ENCODE results near the gene SH2D3C.
A peak's percentile ranks its signal among the peaks of the same experiment; 100 is the strongest.

SH2D3C gene

DNA sequence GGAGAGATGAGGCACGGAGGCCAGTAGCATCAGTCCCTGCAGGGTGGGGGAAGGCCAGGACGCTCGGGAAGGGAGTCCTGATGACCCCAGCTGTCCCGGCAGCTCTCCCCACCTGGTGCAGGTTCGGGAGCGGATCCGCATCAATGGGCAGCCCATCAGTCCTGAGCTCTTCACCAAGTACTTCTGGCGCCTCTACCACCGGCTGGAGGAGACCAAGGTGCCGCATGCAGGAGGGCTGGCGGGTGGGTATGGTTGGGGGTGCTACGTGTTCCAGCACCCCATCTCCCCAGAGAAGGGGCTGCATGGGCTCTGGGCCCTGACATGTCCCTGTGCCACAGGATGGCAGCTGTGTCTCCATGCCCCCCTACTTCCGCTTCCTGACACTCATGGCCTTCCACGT lies 28.4 kb upstream of the SH2D3C start:
- ATAC-seq: no peak

GRCh38 chr9:127805620-127806019 lies 27.2 kb upstream of the SH2D3C start:
- TF ChIP-seq ZFP30 (CRISPR knock-in tag; IDR thresholded peaks at IDR 0.05) (no peak), TOX (CRISPR knock-in tag; IDR thresholded peaks at IDR 0.05; ENCODE audit: borderline replicate concordance) (no peak), ZC3H10 (CRISPR knock-in tag; IDR thresholded peaks at IDR 0.05) (no peak), ISL1 (CRISPR knock-in tag; IDR thresholded peaks at IDR 0.05) (no peak)
- no peak for ATAC-seq

More for the DNA sequence above, 28.4 kb upstream of the SH2D3C start:
- TF ChIP-seq PPARA (CRISPR knock-in tag; IDR thresholded peaks at IDR 0.05; ENCODE audit: borderline replicate concordance): no peak

DNA sequence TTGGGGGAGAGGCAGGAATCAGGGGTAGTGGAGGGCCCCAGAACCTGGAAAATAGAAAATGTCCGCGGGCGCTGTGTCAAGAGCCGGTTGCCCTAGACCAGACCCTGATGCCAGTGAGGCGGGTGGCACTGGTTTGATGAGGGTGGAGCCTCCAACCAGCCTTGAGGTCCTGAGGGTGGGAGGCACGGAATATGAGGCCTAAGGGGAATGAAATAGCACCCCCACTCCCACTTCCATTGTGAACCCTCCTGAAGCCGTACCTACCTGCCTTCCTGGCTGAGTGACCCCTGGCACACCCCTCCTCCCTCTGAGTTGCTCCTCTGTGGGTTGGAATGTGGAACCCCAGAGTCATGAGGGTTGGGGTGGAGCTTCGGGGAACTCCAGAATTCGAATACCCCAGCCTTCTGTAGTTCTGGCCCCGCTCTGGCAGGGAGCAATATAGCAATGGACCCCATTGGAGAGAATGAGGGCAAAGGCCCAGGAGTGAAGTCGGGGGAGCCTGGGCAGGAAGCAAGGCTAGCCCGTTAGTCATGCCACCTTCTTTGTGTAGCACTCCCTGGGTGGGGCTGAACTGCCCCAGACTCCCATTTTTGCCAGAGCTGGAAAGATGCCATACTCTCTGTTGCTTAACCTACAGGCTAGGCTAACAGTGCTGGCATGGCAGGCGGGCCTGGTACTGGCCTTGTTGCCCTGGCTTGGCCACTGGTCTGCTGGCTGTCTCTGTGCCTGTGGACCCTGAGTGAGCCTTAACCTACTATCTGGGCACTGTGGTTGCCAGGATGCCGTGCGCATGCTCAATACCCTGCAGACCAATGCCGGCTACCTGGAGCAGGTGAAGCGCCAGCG lies 25.3 kb upstream of the SH2D3C start:
- ATAC-seq: peak; percentile 56
- no peak for TF ChIP-seq PPARA (CRISPR knock-in tag; IDR thresholded peaks at IDR 0.05; ENCODE audit: borderline replicate concordance)
- TF ChIP-seq ESRRG (CRISPR knock-in tag; IDR thresholded peaks at IDR 0.05): no peak
- no peak for TF ChIP-seq RARB (CRISPR knock-in tag; IDR thresholded peaks at IDR 0.05)
- TF ChIP-seq ARNTL (CRISPR knock-in tag; IDR thresholded peaks at IDR 0.05; ENCODE audit: borderline replicate concordance, low read depth): no peak
- TF ChIP-seq ZNF565 (CRISPR knock-in tag; conservative IDR thresholded peaks at IDR 0.05; ENCODE audit: low read depth): no peak
- no peak for TF ChIP-seq CSDC2 (CRISPR knock-in tag; IDR thresholded peaks at IDR 0.05)
- no peak for TF ChIP-seq ZC3H10 (CRISPR knock-in tag; IDR thresholded peaks at IDR 0.05)
- TF ChIP-seq, protein P1, sequence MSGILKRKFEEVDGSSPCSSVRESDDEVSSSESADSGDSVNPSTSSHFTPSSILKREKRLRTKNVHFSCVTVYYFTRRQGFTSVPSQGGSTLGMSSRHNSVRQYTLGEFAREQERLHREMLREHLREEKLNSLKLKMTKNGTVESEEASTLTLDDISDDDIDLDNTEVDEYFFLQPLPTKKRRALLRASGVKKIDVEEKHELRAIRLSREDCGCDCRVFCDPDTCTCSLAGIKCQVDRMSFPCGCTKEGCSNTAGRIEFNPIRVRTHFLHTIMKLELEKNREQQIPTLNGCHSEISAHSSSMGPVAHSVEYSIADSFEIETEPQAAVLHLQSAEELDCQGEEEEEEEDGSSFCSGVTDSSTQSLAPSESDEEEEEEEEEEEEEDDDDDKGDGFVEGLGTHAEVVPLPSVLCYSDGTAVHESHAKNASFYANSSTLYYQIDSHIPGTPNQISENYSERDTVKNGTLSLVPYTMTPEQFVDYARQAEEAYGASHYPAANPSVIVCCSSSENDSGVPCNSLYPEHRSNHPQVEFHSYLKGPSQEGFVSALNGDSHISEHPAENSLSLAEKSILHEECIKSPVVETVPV (CRISPR knock-in tag; IDR thresholded peaks at IDR 0.05): no peak
- TF ChIP-seq BACH2 (CRISPR knock-in tag; IDR thresholded peaks at IDR 0.05; ENCODE audit: borderline replicate concordance): no peak
- no peak for TF ChIP-seq ZNF70 (CRISPR knock-in tag; IDR thresholded peaks at IDR 0.05)
- TF ChIP-seq SNAI2 (CRISPR knock-in tag; IDR thresholded peaks at IDR 0.05): no peak
- TF ChIP-seq TOX (CRISPR knock-in tag; IDR thresholded peaks at IDR 0.05; ENCODE audit: borderline replicate concordance): no peak
- no peak for TF ChIP-seq ZNF8 (CRISPR knock-in tag; IDR thresholded peaks at IDR 0.05)
- TF ChIP-seq, protein P2, sequence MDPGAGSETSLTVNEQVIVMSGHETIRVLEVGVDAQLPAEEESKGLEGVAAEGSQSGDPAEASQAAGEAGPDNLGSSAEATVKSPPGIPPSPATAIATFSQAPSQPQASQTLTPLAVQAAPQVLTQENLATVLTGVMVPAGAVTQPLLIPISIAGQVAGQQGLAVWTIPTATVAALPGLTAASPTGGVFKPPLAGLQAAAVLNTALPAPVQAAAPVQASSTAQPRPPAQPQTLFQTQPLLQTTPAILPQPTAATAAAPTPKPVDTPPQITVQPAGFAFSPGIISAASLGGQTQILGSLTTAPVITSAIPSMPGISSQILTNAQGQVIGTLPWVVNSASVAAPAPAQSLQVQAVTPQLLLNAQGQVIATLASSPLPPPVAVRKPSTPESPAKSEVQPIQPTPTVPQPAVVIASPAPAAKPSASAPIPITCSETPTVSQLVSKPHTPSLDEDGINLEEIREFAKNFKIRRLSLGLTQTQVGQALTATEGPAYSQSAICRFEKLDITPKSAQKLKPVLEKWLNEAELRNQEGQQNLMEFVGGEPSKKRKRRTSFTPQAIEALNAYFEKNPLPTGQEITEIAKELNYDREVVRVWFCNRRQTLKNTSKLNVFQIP (CRISPR knock-in tag; IDR thresholded peaks at IDR 0.05; ENCODE audit: borderline replicate concordance, low read depth): no peak
- TF ChIP-seq ISL1 (CRISPR knock-in tag; IDR thresholded peaks at IDR 0.05): no peak

GRCh38 chr9:127802576-127803443 lies 24.3 kb upstream of the SH2D3C start, which contains the start of gene FPGS:
FPGS (plus strand) TSS chr9:127802882; CDS start chr9:127802925, 43 bp downstream.
- peak; percentile 90 for ATAC-seq
- TF ChIP-seq PPARA (CRISPR knock-in tag; IDR thresholded peaks at IDR 0.05; ENCODE audit: borderline replicate concordance) (no peak), CSDC2 (CRISPR knock-in tag; IDR thresholded peaks at IDR 0.05) (no peak), TSHZ2 (CRISPR knock-in tag; IDR thresholded peaks at IDR 0.05) (no peak), ZNF565 (CRISPR knock-in tag; conservative IDR thresholded peaks at IDR 0.05; ENCODE audit: low read depth) (no peak), ZFP3 (CRISPR knock-in tag; IDR thresholded peaks at IDR 0.05) (no peak), ESRRG (CRISPR knock-in tag; IDR thresholded peaks at IDR 0.05) (no peak), ISL1 (CRISPR knock-in tag; IDR thresholded peaks at IDR 0.05) (no peak), SNAI2 (CRISPR knock-in tag; IDR thresholded peaks at IDR 0.05) (no peak), ZNF70 (CRISPR knock-in tag; IDR thresholded peaks at IDR 0.05) (no peak), GLIS3 (CRISPR knock-in tag; IDR thresholded peaks at IDR 0.05) (no peak), TCF4 (CRISPR knock-in tag; IDR thresholded peaks at IDR 0.05; ENCODE audit: borderline replicate concordance) (no peak), OSR1 (CRISPR knock-in tag; IDR thresholded peaks at IDR 0.05) (no peak)
- TF ChIP-seq, protein P3, sequence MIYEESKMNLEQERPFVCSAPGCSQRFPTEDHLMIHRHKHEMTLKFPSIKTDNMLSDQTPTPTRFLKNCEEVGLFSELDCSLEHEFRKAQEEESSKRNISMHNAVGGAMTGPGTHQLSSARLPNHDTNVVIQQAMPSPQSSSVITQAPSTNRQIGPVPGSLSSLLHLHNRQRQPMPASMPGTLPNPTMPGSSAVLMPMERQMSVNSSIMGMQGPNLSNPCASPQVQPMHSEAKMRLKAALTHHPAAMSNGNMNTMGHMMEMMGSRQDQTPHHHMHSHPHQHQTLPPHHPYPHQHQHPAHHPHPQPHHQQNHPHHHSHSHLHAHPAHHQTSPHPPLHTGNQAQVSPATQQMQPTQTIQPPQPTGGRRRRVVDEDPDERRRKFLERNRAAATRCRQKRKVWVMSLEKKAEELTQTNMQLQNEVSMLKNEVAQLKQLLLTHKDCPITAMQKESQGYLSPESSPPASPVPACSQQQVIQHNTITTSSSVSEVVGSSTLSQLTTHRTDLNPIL (CRISPR knock-in tag; IDR thresholded peaks at IDR 0.05; ENCODE audit: low read depth): no peak
- TF ChIP-seq, protein P4, sequence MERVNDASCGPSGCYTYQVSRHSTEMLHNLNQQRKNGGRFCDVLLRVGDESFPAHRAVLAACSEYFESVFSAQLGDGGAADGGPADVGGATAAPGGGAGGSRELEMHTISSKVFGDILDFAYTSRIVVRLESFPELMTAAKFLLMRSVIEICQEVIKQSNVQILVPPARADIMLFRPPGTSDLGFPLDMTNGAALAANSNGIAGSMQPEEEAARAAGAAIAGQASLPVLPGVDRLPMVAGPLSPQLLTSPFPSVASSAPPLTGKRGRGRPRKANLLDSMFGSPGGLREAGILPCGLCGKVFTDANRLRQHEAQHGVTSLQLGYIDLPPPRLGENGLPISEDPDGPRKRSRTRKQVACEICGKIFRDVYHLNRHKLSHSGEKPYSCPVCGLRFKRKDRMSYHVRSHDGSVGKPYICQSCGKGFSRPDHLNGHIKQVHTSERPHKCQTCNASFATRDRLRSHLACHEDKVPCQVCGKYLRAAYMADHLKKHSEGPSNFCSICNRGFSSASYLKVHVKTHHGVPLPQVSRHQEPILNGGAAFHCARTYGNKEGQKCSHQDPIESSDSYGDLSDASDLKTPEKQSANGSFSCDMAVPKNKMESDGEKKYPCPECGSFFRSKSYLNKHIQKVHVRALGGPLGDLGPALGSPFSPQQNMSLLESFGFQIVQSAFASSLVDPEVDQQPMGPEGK (CRISPR knock-in tag; IDR thresholded peaks at IDR 0.05; ENCODE audit: borderline replicate concordance): no peak
